Measurements from ENCODE around the gene MEG3.

Gene MEG3

GRCh38 chr14:100898465-100898864, 72.5 kb downstream of the MEG3 start:
- no peak for DNase-seq (ENCODE audit: low read depth)

DNA sequence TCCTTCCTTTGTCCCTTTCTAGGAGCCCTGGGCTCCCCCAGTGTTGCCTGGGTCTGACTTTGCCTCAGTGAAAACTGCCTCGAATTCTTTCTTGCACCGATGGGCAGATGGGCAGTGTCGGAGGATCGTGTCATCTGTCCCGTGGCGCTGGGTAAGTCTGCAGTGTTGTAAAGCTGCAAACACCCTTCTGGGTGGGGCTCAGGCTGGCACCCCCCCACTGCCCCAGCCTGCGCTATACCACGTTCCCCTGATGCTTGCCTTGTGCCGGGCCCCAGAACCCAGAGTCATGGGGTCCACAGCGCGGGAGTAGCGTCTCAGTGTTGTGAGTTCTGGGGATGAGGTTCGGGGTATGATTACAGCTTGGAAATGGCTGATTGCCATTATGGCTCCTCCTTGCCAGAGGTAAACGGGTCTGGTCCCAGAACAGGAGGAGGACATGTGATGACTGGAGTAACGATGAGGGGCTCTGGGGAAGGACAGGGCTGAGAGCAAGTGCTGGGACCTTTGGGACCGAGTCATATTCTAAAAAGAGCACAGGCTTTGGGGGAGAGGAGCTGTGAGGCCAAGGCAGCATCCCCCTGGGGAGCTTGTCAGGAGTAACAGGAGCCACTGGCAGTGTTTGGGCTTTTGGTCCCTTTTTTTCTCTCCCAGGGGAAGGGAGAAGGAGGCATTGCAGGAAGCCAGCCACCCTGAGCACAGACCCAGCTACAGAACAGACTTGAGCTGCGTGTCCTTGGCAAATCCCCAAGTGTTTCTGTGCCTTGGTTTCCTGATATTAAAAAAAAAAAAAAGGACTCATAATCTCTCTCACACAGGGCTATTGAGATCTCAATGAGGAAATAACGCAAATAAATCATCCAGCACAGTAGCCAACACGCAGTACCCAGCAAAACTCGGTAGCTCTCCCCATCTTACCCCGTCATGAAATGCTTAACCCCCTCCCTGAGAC, 73.3 kb downstream of the MEG3 start:
- no peak for DNase-seq (ENCODE audit: low read depth)

DNA sequence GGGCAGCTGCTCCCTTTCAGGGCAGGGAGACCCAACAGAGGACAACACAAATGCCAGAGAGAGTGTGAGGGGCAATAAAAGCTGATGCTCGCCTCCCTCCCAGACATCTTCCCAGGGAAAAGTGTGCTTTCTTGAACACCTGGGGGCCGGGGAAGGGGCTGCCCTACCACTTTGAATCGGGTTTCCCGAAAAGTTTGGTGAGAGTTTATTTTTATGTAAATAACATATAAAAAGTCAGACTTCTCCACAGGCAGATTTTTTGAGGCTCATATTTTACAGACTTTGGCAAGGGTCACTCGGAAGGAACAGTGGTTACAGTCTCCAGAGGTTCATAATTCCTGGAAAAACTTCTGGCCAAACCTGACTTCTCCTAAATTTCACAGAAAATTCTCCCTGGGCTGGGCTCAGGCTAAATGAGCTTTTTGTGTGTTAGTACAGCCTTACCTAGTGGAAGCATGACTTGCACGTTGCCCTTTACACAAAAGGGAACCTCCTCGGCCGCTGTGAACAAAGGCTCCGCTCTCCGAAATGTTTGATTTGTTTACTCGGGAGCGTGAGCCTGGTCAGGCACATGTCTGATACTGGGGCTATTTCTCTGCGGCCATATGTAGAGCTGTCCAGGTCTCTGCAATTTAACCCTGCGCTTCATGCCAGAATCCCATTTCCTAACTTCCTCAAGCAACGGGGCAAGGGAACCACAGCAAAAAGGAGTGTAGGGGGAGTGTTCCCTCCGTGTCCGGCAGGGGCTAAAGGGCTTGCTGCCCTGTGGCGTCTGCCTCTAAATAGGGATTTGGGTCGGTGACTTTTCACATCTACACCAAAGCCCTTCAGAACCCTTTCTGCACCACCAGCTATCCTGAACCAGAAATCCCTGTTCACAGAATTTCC, 74.2 kb downstream of the MEG3 start:
- DNase-seq (ENCODE audit: low read depth): no peak

DNA sequence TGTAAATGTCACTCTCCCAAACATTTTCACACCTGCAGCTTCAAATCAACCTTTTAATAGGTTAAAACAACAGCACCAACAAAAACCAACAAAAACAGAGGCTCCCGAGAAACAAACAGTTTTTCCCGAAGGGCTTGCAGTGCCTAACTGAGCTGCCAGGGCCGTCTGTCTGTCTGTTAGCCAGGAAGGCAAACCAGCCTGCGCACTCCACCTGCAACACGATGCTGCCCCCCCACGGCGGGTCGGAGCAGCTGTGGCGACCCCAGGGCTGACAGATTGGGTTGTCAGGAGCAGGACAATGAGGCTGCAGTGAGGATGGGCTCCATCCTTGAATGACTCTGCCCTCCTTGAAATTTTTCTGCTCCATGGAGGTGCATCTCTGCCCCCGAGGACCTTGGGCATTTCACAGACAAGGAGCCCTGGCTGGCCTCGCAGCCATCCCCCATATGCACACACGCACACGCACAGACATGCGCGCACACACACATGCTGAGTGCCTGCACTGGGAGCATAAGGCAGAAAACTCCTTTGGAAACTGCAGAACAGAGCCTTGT, 75.0 kb downstream of the MEG3 start:
- no peak for DNase-seq (ENCODE audit: low read depth)

DNA sequence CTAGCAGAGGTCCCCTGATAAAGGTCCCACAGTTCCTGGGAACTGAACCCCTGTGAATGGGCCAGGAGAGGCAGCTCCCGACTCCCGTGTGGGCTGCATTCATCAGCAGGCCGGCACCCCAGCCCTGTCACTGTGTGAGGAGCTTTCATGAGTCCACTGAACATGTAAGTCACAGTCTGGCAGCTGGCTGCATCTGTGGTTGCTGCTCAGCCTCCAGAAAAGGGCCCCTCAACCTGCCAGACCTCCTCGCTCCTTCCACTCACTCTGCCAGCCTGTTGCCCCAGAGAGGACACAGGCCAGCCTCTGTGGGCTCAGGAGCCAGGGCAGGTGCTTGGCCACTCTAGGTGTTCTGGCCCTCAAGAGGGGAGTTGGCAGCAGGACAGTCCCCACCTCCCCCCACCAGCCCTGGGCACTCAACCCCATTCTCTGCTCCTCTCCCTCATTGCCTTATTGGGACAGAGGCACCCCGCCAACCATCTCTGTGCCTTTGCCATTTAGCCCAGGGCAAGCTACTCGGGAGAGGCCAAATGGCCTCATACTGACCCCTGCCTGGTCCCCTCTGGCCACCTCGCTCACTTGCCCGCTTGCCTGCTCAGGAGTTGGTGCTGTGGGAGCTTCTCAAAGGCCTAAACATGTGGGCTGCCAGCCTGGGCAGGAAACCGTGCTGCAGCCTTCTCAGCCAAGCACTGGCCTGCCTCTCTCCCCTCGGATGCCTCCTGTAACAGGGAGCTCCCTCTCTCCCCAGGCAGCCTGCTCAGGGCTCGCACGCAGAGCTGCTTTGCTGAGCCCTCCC, 75.7 kb downstream of the MEG3 start:
- no peak for DNase-seq (ENCODE audit: low read depth)

GRCh38 chr14:100902295-100903133, 76.6 kb downstream of the MEG3 start:
- no peak for DNase-seq (ENCODE audit: low read depth)

- DNase-seq (ENCODE audit: low read depth): no peak
Observed at GRCh38 chr14:100903134-100903468, 77.2 kb downstream of the MEG3 start.

GRCh38 chr14:100903672-100904185, 77.8 kb downstream of the MEG3 start, which contains the start of gene RTL1:
Gene RTL1, minus strand, starts transcription at chr14:100903722. Its CDS starts 18,934 bp downstream, at chr14:100884788.
- no peak for DNase-seq (ENCODE audit: low read depth)

DNA sequence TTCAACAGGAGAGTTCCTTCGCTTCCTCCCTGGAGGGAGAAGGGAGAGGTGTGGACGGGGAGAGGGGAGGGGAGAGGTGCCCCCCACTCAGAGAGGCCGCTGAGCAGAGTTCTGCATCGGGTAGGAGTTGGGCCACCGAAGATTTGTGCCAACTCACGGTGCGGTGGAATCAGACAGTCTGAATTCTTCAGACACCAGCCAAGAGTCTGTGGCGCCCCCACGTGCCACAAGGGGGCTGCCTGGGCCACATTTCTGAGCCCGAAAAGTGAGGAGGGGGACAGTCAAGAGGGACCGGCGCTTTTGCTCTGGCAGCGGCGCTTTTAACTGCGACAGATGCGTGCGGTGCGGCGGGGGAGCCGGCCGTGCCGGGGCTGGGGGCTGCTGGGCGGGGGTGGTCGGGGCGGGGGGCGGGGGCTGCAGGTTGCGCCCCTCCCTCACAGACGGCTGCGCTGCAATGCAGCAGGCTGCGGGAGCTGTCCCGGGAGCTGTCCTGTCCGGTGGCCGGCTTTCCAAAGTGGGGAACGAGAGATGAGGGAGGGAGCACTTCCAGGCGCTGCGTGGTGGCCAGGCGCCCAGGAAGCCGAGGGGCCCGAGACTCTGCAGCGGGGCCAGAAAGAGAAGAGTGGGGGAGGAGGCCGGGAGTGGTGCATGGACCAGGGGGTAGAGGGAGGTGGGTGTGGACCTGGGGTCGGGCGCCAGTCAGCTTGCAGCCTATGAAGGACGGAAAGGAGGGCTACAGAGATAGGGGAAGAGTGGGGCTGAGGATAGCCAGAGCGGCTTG, 78.6 kb downstream of the MEG3 start:
- no peak for DNase-seq (ENCODE audit: low read depth)

- DNase-seq (ENCODE audit: low read depth): no peak
Observed at GRCh38 chr14:100905166-100905565, 79.2 kb downstream of the MEG3 start.

GRCh38 chr14:100906420-100906819, 80.5 kb downstream of the MEG3 start:
- DNase-seq (ENCODE audit: low read depth): no peak

- no peak for DNase-seq (ENCODE audit: low read depth)
Observed at GRCh38 chr14:100907240-100907639, 81.3 kb downstream of the MEG3 start.

DNA sequence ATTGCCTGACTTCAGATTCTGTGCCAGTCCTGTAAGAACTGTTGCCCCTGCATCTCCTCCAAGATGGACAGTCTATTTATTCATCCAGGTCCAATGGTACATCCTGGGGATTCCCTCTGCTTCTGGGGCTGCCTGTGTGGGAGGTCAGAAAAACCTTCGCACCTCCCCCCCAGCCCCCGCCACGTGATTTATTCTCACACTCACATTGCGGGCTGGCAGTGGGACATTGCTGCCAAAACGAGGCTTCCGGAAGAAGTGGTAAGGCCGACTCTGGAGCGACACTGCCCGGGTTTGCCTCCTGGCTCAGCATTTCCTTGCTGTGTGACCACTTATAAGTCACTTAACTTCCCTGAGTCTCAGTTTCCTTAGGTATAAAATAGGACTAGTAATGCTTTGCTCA, 83.5 kb downstream of the MEG3 start:
- no peak for DNase-seq (ENCODE audit: low read depth)

Measured in non-pigmented ciliary epithelial cell (primary cell).